ENCODE data around the gene VGLL4.

Gene VGLL4

GRCh38 chr3:11592445-11593298, 51.0 kb downstream of the VGLL4 start:
- Histone ChIP-seq H3K4me1 (ENCODE audit: insufficient read depth, low read length) (peaks cover 55% of the 10 kb centered on the region), H3K9me3 (ENCODE audit: insufficient read depth, low read depth, low read length) (no peaks in the 10 kb centered on the region), H3K36me3 (ENCODE audit: insufficient read depth, low read length) (peaks cover 4% of the 10 kb centered on the region; the same call in 1 of the 2 replicates), H3K4me3 (ENCODE audit: low read length) (no peak overlapping the region), H3K27ac (ENCODE audit: low read depth, low read length) (peak overlapping the region; percentile 64), H3K9ac (ENCODE audit: low read depth, low read length) (no peak overlapping the region), H3K27me3 (ENCODE audit: insufficient read depth, low read length) (no peaks in the 10 kb centered on the region)
- 76% methylated on average over 12 of the region's 14 CpGs for WGBS

DNA sequence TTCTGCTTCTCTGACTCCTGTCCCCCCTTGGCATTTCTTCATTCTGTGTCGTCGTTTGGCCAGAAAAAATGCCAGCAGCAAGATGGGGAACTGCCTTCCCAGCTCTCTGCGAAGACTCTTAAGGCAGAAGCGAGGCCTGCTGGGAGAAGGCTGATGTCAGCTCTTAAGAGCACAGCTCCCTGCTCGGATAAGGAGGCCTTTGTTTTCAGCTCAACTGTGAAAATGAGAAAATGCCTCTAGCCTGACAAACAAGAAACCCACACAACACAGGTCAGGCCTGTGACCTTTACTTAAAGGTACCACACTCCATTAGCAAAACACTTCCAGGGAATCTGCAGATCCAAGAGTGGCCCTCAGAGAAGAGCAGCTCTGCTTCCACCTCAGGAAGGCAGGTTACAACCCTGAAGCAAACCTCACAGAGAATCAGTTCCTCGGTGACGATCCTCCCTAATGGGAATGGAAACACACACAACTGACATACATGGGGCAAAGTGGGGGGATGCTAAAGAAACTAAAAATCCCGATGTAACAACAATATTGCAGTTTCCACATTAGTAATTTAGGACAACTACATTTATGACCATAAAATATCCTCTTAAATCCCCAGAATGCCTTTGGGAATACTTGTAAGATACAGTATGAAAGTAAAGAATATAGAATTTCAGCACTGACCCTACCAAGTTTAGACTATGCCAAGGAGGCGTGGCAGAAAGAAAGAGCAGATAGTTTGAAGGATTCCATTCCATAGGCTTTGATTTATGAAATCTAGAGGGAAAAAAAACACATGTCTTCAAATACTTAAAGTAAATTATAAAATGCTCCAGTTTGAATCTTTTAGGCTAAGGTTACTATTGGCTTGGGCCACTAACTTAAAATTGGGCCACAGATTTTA, 52.1 kb downstream of the VGLL4 start:
- Histone ChIP-seq H3K27ac (ENCODE audit: low read depth, low read length) (peak overlapping the region; percentile 64), H3K27me3 (ENCODE audit: insufficient read depth, low read length) (no peaks in the 10 kb centered on the region), H3K9ac (ENCODE audit: low read depth, low read length) (peak overlapping the region; percentile 41; the same call in 1 of the 2 replicates), H3K36me3 (ENCODE audit: insufficient read depth, low read length) (no peaks in the 10 kb centered on the region), H3K4me3 (ENCODE audit: low read length) (no peak overlapping the region), H3K9me3 (ENCODE audit: insufficient read depth, low read depth, low read length) (no peaks in the 10 kb centered on the region), H3K4me1 (ENCODE audit: insufficient read depth, low read length) (peaks cover 55% of the 10 kb centered on the region)
- WGBS = 27% methylated on average over 9 of the region's 9 CpGs

- 61% methylated on average over 7 of the region's 7 CpGs for WGBS
- H3K36me3 ChIP-seq (ENCODE audit: insufficient read depth, low read length) = no peaks in the 10 kb centered on the region
- H3K27me3 ChIP-seq (ENCODE audit: insufficient read depth, low read length) = no peaks in the 10 kb centered on the region
- peak overlapping the region; percentile 41 for H3K9ac ChIP-seq (ENCODE audit: low read depth, low read length)
- peaks cover 55% of the 10 kb centered on the region for H3K4me1 ChIP-seq (ENCODE audit: insufficient read depth, low read length)
- no peaks in the 10 kb centered on the region for H3K9me3 ChIP-seq (ENCODE audit: insufficient read depth, low read depth, low read length)
- H3K27ac ChIP-seq (ENCODE audit: low read depth, low read length) = peak overlapping the region; percentile 64
- H3K4me3 ChIP-seq (ENCODE audit: low read length) = no peak overlapping the region
Measured at GRCh38 chr3:11591002-11591355, 52.7 kb downstream of the VGLL4 start.

GRCh38 chr3:11589706-11590105, 54.0 kb downstream of the VGLL4 start:
- Histone ChIP-seq H3K36me3 (ENCODE audit: insufficient read depth, low read length) (no peaks in the 10 kb centered on the region), H3K4me1 (ENCODE audit: insufficient read depth, low read length) (peaks cover 55% of the 10 kb centered on the region), H3K4me3 (ENCODE audit: low read length) (no peak overlapping the region)

GRCh38 chr3:11588755-11589154, 55.0 kb downstream of the VGLL4 start:
- 65% methylated on average over 3 of the region's 3 CpGs for WGBS
- no peaks in the 10 kb centered on the region for H3K27me3 ChIP-seq (ENCODE audit: insufficient read depth, low read length)
- no peak overlapping the region for H3K27ac ChIP-seq (ENCODE audit: low read depth, low read length)
- no peaks in the 10 kb centered on the region for H3K36me3 ChIP-seq (ENCODE audit: insufficient read depth, low read length)
- no peak overlapping the region for H3K4me3 ChIP-seq (ENCODE audit: low read length)
- peaks cover 55% of the 10 kb centered on the region for H3K4me1 ChIP-seq (ENCODE audit: insufficient read depth, low read length)
- H3K9ac ChIP-seq (ENCODE audit: low read depth, low read length) = no peak overlapping the region
- no peaks in the 10 kb centered on the region for H3K9me3 ChIP-seq (ENCODE audit: insufficient read depth, low read depth, low read length)

More at GRCh38 chr3:11589706-11590105, 54.0 kb downstream of the VGLL4 start:
- Histone ChIP-seq H3K27ac (ENCODE audit: low read depth, low read length) (no peak overlapping the region), H3K9me3 (ENCODE audit: insufficient read depth, low read depth, low read length) (no peaks in the 10 kb centered on the region), H3K9ac (ENCODE audit: low read depth, low read length) (no peak overlapping the region), H3K27me3 (ENCODE audit: insufficient read depth, low read length) (no peaks in the 10 kb centered on the region)
- WGBS = 85% methylated on average over 11 of the region's 11 CpGs

GRCh38 chr3:11588338-11588737, 55.4 kb downstream of the VGLL4 start:
- no peak overlapping the region for H3K4me3 ChIP-seq (ENCODE audit: low read length)
- H3K27ac ChIP-seq (ENCODE audit: low read depth, low read length) = no peak overlapping the region
- H3K9me3 ChIP-seq (ENCODE audit: insufficient read depth, low read depth, low read length) = no peaks in the 10 kb centered on the region
- WGBS = 93% methylated on average over 5 of the region's 5 CpGs
- no peak overlapping the region for H3K9ac ChIP-seq (ENCODE audit: low read depth, low read length)
- H3K27me3 ChIP-seq (ENCODE audit: insufficient read depth, low read length) = no peaks in the 10 kb centered on the region
- peaks cover 55% of the 10 kb centered on the region for H3K4me1 ChIP-seq (ENCODE audit: insufficient read depth, low read length)
- no peaks in the 10 kb centered on the region for H3K36me3 ChIP-seq (ENCODE audit: insufficient read depth, low read length)

DNA sequence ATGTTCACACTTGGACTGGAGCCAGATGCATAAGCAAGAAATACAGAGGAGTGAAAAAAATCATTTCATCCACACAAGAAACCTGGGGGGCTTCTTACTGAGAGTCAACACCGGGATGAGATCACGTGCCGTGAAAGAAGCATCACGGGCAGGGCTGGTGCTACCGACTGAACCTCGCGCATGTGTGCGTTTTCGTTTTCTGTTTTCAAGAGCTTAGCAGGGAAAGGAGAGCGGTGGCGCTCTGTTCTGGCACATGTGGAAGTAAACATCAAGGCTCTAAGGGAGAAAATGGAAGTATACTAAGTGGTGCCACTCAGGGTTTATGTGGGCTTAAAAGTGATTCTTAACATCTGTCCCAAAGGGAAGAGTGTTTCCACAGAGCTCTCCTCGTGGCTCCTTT, 55.9 kb downstream of the VGLL4 start:
- H3K9ac ChIP-seq (ENCODE audit: low read depth, low read length) = no peak overlapping the region
- WGBS = 95% methylated on average over 12 of the region's 12 CpGs
- H3K27ac ChIP-seq (ENCODE audit: low read depth, low read length) = no peak overlapping the region
- no peaks in the 10 kb centered on the region for H3K9me3 ChIP-seq (ENCODE audit: insufficient read depth, low read depth, low read length)
- peaks cover 55% of the 10 kb centered on the region for H3K4me1 ChIP-seq (ENCODE audit: insufficient read depth, low read length)
- no peaks in the 10 kb centered on the region for H3K27me3 ChIP-seq (ENCODE audit: insufficient read depth, low read length)
- no peak overlapping the region for H3K4me3 ChIP-seq (ENCODE audit: low read length)
- no peaks in the 10 kb centered on the region for H3K36me3 ChIP-seq (ENCODE audit: insufficient read depth, low read length)

- H3K4me1 ChIP-seq (ENCODE audit: insufficient read depth, low read length) = peaks cover 39% of the 10 kb centered on the region
- no peak overlapping the region for H3K27ac ChIP-seq (ENCODE audit: low read depth, low read length)
- WGBS = 93% methylated on average over 3 of the region's 4 CpGs
Measured at GRCh38 chr3:11584570-11584969, 59.1 kb downstream of the VGLL4 start.

DNA sequence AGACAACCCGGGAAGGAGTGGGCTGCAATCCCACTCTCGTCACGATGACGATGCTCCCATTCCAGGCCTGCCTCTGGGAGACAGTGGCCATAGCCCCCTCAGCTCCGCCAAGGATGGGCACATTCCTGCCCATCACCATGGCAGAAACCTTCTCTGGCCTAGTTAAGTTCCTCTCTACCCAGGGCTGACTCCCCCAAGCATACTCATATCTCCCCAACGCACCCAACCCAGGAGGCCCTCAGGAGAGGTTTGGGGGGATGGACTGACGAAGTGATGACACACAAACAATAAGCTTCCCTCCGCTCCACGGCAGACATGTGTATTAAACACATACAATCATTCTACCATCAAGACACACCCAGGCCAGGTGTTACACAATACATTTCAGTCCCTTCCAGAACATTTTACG, 60.1 kb downstream of the VGLL4 start:
- Histone ChIP-seq H3K9me3 (ENCODE audit: insufficient read depth, low read depth, low read length) (no peaks in the 10 kb centered on the region), H3K4me1 (ENCODE audit: insufficient read depth, low read length) (peaks cover 32% of the 10 kb centered on the region), H3K27me3 (ENCODE audit: insufficient read depth, low read length) (no peaks in the 10 kb centered on the region), H3K4me3 (ENCODE audit: low read length) (no peak overlapping the region), H3K36me3 (ENCODE audit: insufficient read depth, low read length) (no peaks in the 10 kb centered on the region), H3K9ac (ENCODE audit: low read depth, low read length) (no peak overlapping the region), H3K27ac (ENCODE audit: low read depth, low read length) (peak overlapping the region; percentile 78; the same call in 1 of the 2 replicates)
- WGBS = 80% methylated on average over 10 of the region's 10 CpGs

More at GRCh38 chr3:11584570-11584969, 59.1 kb downstream of the VGLL4 start:
- Histone ChIP-seq H3K27me3 (ENCODE audit: insufficient read depth, low read length) (no peaks in the 10 kb centered on the region), H3K9me3 (ENCODE audit: insufficient read depth, low read depth, low read length) (no peaks in the 10 kb centered on the region), H3K9ac (ENCODE audit: low read depth, low read length) (no peak overlapping the region), H3K36me3 (ENCODE audit: insufficient read depth, low read length) (no peaks in the 10 kb centered on the region), H3K4me3 (ENCODE audit: low read length) (no peak overlapping the region)

- no peaks in the 10 kb centered on the region for H3K9me3 ChIP-seq (ENCODE audit: insufficient read depth, low read depth, low read length)
- H3K36me3 ChIP-seq (ENCODE audit: insufficient read depth, low read length) = no peaks in the 10 kb centered on the region
- H3K4me1 ChIP-seq (ENCODE audit: insufficient read depth, low read length) = peaks cover 32% of the 10 kb centered on the region
- no peak overlapping the region; the same call in 1 of the 2 replicates for H3K4me3 ChIP-seq (ENCODE audit: low read length)
- no peaks in the 10 kb centered on the region for H3K27me3 ChIP-seq (ENCODE audit: insufficient read depth, low read length)
- H3K9ac ChIP-seq (ENCODE audit: low read depth, low read length) = 0 out of 2 replicates have a peak overlapping the region, but pooled peaks have one; percentile 30
- H3K27ac ChIP-seq (ENCODE audit: low read depth, low read length) = peak overlapping the region; percentile 78; the same call in 1 of the 2 replicates
Measured at GRCh38 chr3:11583235-11583634, 60.5 kb downstream of the VGLL4 start.

Data from HUES64 (cell line).